Measurements from ENCODE around the gene SLC35F1. TPM values are rescaled to one million over a fixed set of nuclear protein-coding genes. Genes with fewer than 3 reads are reported as not detected.

SLC35F1 gene
- total RNA-seq, 1 donor from 2014 or later, result 24.3 TPM

- H3K27me3 ChIP-seq, result no peaks in the 10 kb centered on the region
- no peak overlapping the region for H3K27ac ChIP-seq
- Mint-ChIP-seq H3K36me3 (peaks cover 22% of the 10 kb centered on the region), H3K27me3 (ENCODE audit: insufficient read depth, low read depth) (peaks cover 3% of the 10 kb centered on the region), H3K9me3 (no peaks in the 10 kb centered on the region), H3K4me3 (no peak overlapping the region), H3K4me1 (peaks cover 8% of the 10 kb centered on the region), H3K27ac (no peak overlapping the region)
- no peaks in the 10 kb centered on the region for H3K79me2 ChIP-seq (ENCODE audit: low read depth)
- no peak for TF ChIP-seq EZH2phosphoT487 (IDR thresholded peaks at IDR 0.05)
- no peak for TF ChIP-seq CTCF (IDR thresholded peaks at IDR 0.05)
- no peak for TF ChIP-seq EZH2 (IDR thresholded peaks at IDR 0.05)
- no peak overlapping the region for H2AFZ ChIP-seq (replicated peaks)
- no peak overlapping the region for H3K9ac ChIP-seq
- H3F3A ChIP-seq (ENCODE audit: low read depth), result peaks cover 4% of the 10 kb centered on the region
- no peak overlapping the region for H3K4me3 ChIP-seq
- DNase-seq (ENCODE audit: low spot score), result peak; percentile 51
- no peaks in the 10 kb centered on the region for H3K36me3 ChIP-seq
- no peaks in the 10 kb centered on the region for H4K20me1 ChIP-seq (ENCODE audit: low read depth)
- no peak overlapping the region for H3K4me2 ChIP-seq
- H3K9me3 ChIP-seq (ENCODE audit: low read depth), result no peaks in the 10 kb centered on the region
- H3K4me1 ChIP-seq, result peaks cover 24% of the 10 kb centered on the region
Measured at GRCh38 chr6:118319416-118319815, 412.4 kb downstream of the SLC35F1 start.

- Mint-ChIP-seq H3K27ac (no peak overlapping the region), H3K4me3 (no peak overlapping the region), H3K27me3 (ENCODE audit: insufficient read depth, low read depth) (peaks cover 3% of the 10 kb centered on the region), H3K36me3 (peaks cover 16% of the 10 kb centered on the region), H3K4me1 (peaks cover 8% of the 10 kb centered on the region), H3K9me3 (no peaks in the 10 kb centered on the region)
- no peak overlapping the region for H3K4me2 ChIP-seq
- no peak overlapping the region for H3K9ac ChIP-seq
- H3K9me3 ChIP-seq (ENCODE audit: low read depth), result no peaks in the 10 kb centered on the region
- peak; percentile 49 for DNase-seq (ENCODE audit: low spot score)
- H3K4me3 ChIP-seq, result no peak overlapping the region
- no peak overlapping the region for H3K27ac ChIP-seq
- no peaks in the 10 kb centered on the region for H3K79me2 ChIP-seq (ENCODE audit: low read depth)
- no peaks in the 10 kb centered on the region for H3K27me3 ChIP-seq
- no peak overlapping the region for H2AFZ ChIP-seq (replicated peaks)
- H4K20me1 ChIP-seq (ENCODE audit: low read depth), result no peaks in the 10 kb centered on the region
- no peak for TF ChIP-seq CTCF (IDR thresholded peaks at IDR 0.05)
- no peak for TF ChIP-seq EZH2 (IDR thresholded peaks at IDR 0.05)
- no peak for TF ChIP-seq EZH2phosphoT487 (IDR thresholded peaks at IDR 0.05)
- H3F3A ChIP-seq (ENCODE audit: low read depth), result peaks cover 4% of the 10 kb centered on the region
- no peaks in the 10 kb centered on the region for H3K36me3 ChIP-seq
- H3K4me1 ChIP-seq, result peaks cover 24% of the 10 kb centered on the region
Measured at GRCh38 chr6:118319894-118320649, 413.0 kb downstream of the SLC35F1 start.

- peaks cover 15% of the 10 kb centered on the region for H3K36me3 Mint-ChIP-seq
- no peak for DNase-seq (ENCODE audit: low spot score)
Measured at GRCh38 chr6:118320652-118321051, 413.6 kb downstream of the SLC35F1 start.

More at GRCh38 chr6:118320652-118321051, 413.6 kb downstream of the SLC35F1 start:
- no peak overlapping the region for H3K9ac ChIP-seq
- Mint-ChIP-seq H3K9me3 (no peaks in the 10 kb centered on the region), H3K4me1 (peaks cover 8% of the 10 kb centered on the region), H3K4me3 (no peak overlapping the region), H3K27ac (no peak overlapping the region), H3K27me3 (ENCODE audit: insufficient read depth, low read depth) (peaks cover 3% of the 10 kb centered on the region)
- H3K4me3 ChIP-seq, result no peak overlapping the region
- no peak overlapping the region for H3K4me2 ChIP-seq
- H3K27me3 ChIP-seq, result no peaks in the 10 kb centered on the region
- H3K9me3 ChIP-seq (ENCODE audit: low read depth), result no peaks in the 10 kb centered on the region
- no peak overlapping the region for H3K27ac ChIP-seq
- TF ChIP-seq EZH2 (IDR thresholded peaks at IDR 0.05), result no peak
- TF ChIP-seq EZH2phosphoT487 (IDR thresholded peaks at IDR 0.05), result no peak
- TF ChIP-seq CTCF (IDR thresholded peaks at IDR 0.05), result no peak
- H4K20me1 ChIP-seq (ENCODE audit: low read depth), result no peaks in the 10 kb centered on the region
- H3K4me1 ChIP-seq, result peaks cover 24% of the 10 kb centered on the region
- peaks cover 4% of the 10 kb centered on the region for H3F3A ChIP-seq (ENCODE audit: low read depth)
- no peaks in the 10 kb centered on the region for H3K36me3 ChIP-seq
- H2AFZ ChIP-seq (replicated peaks), result no peak overlapping the region
- H3K79me2 ChIP-seq (ENCODE audit: low read depth), result no peaks in the 10 kb centered on the region
